HG03039 (cell line): ENCODE measurements around the gene TMC4.
"Not testable (repeated sequence)": the region's sequence is repeated elsewhere in the genome, so short reads cannot be mapped to it uniquely, and the experiment has no call there.

Experiments used
- ATAC-seq: cut with Tn5 transposase; IDR thresholded peaks from one replicate; pipeline ENCODE4 v1.9.1; 2021; ENCODE audit warnings: mild to moderate bottlenecking, moderate library complexity; ENCODE audit not compliant: unreplicated experiment

Gene TMC4

DNA sequence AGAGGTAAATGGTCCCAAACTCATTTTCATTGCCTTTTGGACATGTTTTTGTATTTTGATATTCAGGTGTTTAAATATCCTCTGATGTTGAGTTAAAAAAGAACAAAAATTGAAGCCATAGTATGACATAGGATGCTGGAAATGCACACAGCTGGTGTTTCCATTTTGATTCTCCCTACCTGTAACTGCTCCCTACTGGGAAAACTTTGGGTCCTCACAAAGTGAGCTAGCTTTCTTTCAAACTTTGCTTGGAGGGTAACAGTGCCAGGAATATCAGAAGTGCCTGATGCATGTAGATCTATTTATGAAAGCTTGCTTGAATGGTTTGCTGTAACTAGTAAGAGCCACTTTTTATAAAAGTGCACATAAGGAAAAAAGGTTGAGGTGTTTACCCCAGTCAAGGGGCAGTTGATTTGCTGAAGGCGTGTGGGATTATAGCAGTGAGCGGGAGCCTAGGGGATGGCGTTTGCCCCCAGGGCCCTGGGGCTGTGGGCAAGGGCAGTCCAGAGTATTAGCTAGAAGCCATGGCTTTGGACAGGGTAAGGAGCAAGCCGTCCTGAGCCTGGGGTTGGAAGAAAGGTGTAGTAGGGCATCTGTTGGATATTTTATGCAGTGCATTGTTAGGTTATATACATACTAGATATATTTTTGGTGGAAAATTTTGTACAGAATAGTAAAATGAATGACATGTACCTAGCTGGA lies 32.0 kb upstream of the TMC4 start:
- ATAC-seq, result no peak

DNA sequence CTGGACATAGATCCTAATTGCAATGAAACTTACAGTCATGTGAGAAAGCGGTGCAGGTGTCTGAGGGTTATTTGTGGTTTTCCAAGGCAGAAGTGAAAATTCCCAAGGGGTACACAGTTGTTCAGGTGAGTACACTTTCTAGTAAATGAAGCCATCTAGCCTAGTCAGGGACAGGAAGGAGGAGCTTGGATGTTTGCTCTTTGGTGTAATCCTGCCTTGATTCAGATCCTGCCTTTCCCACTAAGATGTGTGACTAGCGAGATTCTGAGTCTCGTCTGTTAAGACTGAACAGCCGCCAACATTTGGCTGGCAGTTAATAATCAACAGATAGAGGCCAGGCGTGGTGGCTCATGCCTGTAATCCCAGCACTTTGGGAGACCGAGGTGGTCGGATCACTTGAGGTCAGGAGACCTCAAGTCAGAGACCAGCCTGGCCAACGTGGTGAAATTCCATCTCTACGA lies 30.2 kb upstream of the TMC4 start:
- ATAC-seq, result no peak

DNA sequence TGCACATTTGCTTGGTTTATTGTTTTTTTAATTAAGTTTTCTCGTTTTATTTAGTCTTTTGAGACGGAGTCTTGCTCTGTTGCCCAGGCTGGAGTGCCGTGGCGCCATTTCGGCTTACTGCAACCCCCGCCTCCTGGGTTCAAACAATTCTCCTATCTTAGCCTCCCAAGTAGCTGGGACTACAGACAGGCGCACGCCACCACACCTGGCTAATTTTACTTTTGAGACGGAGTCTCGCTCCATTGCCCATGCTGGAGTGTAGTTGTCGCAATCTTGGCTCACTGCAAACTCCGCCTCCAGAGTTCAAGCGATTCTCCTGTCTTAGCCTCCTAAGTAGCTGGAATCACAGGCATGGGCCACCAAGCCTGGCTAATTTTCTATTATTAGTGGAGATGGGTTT lies 29.0 kb upstream of the TMC4 start:
- no peak for ATAC-seq

DNA sequence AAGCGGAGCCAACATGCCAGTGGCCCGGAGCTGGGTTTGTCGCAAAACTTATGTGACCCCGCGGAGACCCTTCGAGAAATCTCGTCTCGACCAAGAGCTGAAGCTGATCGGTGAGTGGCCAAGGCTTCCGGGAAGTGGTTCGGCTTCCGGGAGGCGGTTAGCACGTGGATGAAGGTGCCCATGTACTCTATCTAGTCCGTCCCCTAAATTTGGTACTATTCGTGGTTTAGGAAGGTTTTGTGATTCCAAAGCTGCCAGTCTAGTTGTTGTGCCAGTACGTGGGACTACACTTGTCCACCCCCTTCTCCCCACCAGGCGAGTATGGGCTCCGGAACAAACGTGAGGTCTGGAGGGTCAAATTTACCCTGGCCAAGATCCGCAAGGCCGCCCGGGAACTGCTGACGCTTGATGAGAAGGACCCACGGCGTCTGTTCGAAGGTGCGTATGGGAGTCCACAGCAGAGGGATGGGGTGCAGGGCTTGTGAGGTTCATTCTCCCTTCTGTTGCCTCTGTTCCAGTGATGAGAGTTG lies 28.3 kb upstream of the TMC4 start:
- ATAC-seq, result no peak

DNA sequence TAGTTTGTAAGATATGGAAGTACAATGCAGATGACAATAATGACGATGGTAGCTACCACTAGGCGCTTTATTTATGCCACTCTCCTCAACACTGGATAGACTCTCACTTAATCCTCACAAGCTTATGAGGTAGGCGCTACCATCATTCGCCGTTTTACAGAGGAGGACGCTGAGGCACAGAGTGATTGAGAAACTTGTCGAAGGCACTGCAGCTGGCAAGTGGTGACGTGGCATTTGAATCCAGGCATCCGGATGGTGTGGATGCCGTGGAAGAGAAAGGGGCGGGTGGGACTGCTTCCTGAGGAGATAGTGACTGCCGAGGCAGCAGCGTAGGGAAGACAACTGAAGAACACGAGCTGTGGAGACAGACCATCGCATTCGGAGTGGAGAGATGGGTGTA lies 26.4 kb upstream of the TMC4 start:
- ATAC-seq, result no peak

DNA sequence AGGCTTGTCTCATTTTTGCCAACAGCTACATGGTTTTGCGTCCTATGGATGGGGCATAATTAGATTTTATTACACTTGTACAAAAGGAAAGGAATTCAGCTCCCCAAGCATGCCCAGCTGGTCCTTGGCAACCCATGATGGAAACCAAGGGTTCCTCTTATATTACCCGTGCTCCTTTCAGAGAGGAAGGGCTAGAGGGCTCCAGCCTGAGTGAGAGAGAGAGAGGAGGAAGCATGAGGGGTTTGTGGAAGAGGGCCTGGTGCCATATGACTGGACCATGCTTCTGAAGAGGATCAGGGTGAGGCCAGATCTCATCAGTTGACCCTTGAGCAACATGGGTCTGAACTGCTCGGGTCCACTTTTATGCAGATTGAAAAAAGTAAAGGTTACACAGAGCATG lies 24.2 kb upstream of the TMC4 start:
- no peak for ATAC-seq

DNA sequence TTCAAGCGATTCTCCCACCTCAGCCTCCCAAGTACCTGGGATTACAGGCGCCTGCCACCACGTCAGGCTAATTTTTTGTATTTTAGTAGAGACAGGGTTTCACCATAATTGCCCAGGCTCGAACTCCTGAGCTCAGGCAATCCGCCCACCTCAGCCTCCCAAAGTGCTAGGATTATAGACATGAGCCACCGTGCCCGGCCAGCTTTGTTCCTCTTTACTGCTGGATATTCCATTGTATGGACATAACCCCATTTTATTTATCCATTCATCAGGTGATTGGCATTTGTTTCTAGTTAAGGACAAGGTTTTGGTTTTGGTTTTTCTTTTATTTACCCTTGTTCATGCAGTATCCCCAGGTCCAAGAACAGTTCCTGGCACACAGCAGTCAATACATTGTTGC lies 23.6 kb upstream of the TMC4 start:
- no peak for ATAC-seq

DNA sequence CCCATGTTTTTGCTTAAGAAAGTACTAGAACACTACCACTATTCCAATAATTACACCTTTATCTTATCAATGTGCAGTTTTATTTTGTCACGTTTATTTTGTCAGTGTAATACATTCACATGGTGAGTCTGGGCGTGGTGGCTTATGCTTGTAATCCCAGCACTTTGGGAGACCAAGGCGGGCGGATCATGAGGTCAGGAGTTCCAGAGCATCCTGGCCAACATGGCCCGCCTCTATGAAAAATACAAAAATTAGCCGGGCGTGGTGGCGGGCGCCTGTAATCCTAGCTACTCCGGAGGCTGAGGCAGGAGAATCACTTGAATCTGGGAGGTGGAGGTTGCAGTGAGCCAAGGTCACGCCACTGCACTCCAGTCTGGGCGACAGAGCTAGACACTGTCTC lies 21.5 kb upstream of the TMC4 start:
- not testable (repeated sequence) for ATAC-seq

DNA sequence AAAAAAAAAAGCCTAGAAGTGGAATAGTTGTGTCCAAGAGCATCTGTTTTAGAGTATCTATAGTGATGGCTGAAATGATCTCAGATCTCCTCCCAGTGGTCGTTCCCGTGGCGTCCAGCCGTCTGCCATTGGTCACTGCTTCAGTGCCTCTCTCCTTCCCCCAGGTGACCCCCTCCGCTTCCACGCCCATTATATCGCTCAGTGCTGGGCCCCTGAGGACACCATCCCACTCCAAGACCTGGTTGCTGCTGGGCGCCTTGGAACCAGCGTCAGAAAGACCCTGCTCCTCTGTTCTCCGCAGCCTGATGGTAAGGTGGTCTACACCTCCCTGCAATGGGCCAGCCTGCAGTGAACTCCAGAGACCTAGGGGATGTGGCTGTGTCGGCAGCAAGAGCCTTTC lies 20.1 kb upstream of the TMC4 start:
- ATAC-seq, result no peak

DNA sequence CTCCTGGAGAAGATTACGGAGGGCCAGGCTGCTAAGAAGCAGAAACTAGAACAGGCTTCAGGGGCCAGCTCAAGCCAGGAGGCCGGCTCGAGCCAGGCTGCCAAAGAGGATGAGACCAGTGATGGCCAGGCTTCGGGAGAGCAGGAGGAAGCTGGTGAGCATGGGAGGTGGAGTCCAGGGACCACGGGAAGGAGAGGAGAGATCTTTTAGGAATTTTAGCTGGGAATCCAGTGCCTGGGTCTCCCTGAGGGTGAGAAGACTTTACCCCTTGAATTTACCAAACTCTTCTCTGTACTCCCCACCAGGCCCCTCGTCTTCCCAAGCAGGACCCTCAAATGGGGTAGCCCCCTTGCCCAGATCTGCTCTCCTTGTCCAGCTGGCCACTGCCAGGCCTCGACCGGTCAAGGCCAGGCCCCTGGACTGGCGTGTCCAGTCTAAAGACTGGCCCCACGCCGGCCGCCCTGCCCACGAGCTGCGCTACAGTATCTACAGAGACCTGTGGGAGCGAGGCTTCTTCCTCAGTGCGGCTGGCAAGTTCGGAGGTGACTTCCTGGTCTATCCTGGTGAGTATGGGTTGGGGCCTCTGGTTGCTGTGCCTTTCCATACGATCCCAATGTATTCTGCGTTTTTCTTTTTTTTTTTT lies 19.0 kb upstream of the TMC4 start:
- no peak for ATAC-seq

DNA sequence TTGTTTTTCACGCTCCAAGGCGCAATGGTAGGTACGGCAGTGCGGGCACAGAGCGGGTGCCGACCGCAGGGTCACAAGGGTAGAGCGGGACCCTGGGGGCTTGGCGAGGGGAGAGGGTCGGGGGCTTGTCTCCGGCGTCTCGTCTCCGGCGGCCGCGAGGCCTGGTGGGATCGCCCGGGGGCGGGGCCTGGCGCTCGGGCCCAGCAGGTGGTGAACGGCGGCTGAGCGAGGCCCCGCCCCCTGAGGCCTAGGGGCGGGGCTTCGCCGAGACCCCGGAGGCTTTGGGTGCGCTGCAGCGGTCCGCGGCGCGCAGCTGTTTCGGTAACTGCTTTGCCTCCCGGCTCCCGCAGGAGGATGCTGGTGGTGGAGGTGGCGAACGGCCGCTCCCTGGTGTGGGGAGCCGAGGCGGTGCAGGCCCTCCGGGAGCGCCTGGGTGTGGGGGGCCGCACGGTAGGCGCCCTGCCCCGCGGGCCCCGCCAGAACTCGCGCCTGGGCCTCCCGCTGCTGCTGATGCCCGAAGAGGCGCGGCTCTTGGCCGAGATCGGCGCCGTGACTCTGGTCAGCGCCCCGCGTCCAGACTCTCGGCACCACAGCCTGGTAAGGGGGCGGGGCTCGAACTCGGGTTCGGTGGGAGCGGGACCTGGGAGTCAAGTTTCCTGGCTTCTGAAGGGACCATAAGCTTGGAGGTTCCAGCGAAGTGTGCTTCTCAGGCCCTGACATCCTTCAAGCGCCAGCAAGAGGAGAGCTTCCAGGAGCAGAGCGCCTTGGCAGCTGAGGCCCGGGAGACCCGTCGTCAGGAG lies 18.3 kb upstream of the TMC4 start, which contains the start of gene TSEN34:
Gene TSEN34 (plus strand): TSS at position 298 of the 800 bp plus-strand sequence. CDS start 57 bp downstream, at position 355.
- ATAC-seq, result peak; percentile 16

DNA sequence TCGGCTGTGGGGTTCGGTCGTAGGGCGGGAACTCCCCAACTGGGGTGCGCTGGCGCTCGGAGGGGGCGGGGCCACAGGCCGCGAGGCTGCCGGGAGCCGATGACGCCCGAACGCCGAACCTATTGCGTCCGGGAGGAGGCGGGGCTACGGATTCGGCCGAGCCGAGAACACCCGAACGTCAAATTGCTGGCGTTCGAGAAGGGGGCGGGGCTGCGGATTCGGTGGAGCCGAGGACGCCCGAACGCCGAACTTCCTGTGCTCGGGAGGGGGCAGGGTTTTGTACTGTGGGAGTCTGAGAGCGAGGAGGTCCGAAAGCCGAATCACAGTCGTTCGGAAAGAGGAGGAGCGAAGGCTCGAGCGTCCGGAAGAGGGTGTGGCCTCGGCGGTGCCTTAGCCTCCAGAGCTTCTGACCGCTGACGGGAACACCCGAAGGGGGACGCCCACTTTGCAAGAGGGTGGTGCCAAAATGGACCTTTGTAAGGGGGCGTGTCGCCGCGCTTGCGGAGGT lies 17.6 kb upstream of the TMC4 start:
- peak; percentile 37 for ATAC-seq

DNA sequence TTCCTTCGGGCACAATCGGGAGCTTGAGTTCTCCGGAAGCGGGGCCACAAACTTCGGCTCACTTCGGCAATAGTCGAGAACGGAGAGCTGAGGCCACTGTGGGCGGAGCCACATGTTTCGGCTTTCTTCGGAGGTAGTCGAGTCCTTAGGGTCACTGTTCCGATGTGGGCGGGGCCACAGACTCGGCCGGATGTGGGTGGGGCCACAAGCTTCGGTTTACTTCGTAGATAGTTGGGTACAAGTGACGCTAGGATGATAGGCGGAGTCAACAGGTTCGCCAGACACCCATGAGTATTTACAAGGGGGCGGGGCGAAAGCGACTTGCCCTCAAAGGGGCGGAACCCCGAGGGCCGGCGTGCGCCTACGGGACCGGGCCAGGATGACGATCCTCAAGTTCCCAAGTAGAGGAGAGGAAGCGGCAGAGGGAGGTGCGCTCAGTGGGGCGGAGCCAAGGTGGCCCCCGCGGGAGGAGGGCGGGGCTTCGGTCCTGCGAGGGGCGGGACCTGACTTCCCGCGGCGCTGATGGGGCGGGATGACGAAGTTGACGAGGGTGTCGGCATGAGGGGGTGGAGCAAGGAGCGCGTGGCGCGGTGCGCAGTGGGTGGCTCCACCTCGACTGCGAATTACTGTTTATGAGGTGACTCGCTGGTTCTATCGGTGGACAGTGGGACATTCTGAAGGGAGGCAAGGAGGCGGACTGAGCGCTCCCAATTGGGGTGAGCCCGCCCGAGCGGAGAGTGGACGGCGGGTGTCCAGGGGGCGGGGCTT lies 17.0 kb upstream of the TMC4 start:
- ATAC-seq, result peak; percentile 39

DNA sequence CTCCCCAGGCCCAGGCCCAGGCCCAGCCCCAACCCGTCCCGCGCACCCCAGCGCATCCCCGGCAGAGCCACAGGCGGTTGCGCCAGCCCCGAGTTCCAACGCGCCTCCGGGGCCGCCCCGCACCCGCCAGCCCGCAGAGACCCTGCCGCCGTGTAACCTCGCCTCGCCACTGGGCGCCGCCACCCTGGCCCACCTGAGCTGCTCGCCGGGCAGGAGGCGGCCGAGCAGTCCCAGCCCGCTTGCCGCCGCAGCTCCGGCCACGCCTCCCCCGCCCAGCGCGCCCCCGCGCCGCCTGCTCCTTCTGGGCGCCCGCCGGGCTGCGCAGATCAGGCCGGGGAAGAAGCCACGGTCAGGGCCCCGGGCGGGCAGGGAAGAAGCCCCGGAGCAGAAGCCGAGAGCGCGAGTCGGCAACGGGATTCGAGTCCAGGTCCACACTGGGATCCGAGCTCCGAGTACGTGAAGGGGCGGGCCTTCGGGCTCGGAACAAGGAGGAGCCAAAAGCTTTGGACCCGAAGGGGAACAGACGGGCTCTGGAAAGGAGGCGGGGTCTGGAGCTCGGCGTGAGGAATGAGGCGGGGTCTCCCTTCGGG lies 16.3 kb upstream of the TMC4 start, which contains the start of gene MBOAT7:
Gene MBOAT7 (minus strand): TSS at position 436 of the 590 bp plus-strand sequence. CDS start 1,072 bp downstream, outside the sequence.
- peak; percentile 17 for ATAC-seq

DNA sequence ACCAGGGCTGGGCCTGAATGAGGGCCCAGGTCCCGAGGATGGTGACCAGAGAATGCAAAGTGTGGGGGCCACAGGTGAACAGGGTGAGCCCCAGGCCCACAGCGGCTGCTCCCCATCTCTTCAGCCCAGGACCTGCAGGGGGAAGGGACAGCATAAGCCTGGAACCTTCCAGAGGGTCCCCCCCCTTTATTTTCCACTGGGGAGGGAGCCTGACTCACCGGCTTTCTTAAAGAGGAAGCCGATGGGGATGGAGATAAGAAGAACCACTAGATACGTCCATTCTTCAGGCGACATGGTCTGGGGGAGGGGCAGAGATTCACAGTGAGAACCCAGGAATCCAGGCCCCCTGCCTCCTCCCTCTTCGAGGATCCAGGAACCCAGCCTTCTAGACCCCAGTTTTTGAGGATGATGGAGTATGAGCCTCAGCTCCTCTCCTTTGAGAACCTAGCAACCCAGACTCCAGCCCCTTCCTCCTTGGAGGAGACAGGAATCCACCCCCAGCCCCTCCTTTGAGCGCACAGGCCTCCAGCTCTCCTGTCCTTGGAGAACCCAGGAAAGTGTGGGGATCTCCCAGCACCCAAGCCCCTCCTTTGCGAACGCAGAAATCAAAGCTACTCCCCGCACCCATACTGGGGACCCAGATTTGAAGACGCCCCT lies 15.4 kb upstream of the TMC4 start:
- no peak for ATAC-seq

DNA sequence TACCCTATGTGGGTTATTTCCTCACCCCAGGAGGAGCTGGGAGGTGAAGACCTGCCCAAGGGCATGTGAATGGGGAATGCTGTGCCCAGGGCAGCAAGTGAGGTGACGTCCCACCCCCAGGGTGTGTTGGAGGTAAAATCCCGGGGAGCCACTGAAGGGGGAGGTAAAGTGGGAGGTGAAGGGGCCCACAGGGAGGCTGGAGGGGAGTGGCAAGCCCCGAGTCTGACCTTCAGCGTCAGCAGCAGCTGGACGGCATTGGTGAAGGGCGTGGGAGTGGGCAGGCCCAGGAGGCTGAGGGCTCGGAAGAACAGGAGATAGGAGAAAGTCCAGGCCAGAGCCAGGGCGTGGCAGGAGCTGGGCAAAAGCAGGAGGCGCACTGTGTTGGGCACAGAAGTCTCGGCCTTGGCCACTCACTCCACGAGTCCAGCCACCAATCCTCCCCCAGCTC lies 14.0 kb upstream of the TMC4 start:
- no peak for ATAC-seq

DNA sequence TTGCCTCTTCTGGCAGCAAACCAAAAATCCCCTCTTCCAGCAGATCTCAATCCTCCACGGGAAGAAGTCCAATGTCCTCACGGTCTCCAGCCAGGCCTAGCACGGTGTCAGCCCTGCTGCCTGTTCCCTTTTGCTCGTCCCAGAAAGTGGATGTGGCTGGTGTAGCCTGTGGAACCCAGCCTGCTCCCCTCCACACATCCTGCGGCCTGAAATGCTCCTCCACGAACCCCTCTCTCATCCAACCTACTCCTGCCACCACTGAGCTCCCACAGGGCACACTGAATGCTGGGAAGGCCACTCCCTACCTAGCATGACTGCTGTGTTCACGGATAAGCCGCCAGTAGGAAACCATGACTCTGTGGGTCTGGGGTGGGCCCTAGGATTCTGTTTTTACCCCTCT lies 13.4 kb upstream of the TMC4 start:
- no peak for ATAC-seq

DNA sequence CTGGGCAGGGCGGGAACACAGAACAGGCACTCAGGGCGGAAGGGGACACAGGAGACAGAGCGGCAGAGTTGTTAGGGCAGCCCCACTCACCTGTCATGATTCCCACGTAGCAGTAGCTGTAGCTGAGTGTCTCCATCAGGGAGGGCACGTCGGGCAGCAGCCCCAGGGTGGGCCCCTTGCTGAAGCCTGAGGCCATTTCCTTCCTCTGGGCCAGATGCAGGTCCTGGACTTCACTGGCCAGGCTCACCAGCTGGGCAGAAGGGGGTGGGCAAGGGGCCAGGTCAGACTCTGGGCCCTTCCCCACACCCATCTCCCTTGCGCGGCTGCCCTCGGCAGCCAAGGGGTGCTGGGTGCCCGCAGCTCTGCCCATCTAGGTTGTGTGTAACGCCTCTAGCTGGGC lies 10.5 kb upstream of the TMC4 start:
- ATAC-seq, result no peak

DNA sequence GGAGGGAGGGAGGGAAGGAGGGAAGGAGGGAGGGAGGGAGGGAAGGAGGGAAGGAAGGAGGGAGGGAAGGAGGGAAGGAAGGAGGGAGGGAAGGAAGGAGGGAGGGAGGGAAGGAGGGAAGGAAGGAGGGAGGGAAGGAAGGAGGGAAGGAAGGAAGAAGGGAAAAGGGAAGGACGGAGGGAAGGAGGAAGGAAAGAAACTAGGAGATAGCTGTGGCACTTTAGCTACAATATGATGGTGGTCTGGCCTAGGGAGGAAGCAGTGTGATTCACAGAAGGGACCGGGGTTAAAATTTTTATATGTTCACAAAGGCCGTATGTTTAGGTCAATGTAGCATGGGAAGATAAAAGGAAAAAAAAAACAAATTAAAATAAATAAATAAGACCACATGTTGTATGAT lies 8.9 kb upstream of the TMC4 start:
- ATAC-seq, result not testable (repeated sequence)
